RWPE2 (cell line): ENCODE data around the gene WWOX.

Source experiments
- ATAC-seq: fragments of 200-7000 bp; cut with Tn5 transposase; 3 replicates; pipeline ENCODE4 v1.9.1; 2021; ENCODE audit warnings: low read depth
- DNase-seq: peaks from one replicate; pipeline ENCODE4 v3.0.0-alpha.2; 2020; ENCODE audit warnings: low spot score
- H3K27ac ChIP-seq: fragments of 450-650 bp; 2 replicates; pipeline ENCODE4 v1.5.1; 2017; ENCODE audit warnings: mild to moderate bottlenecking; ENCODE audit not compliant: poor library complexity, severe bottlenecking
- H3K27me3 ChIP-seq: fragments of 250-450 bp; sonication (Bioruptor Pico); 2 replicates; pipeline ENCODE4 v1.5.1; 2021; ENCODE audit warnings: mild to moderate bottlenecking, moderate library complexity; ENCODE audit not compliant: insufficient read depth, poor library complexity, severe bottlenecking
- H3K36me3 ChIP-seq: fragments of 250-450 bp; sonication (Bioruptor Pico); 2 replicates; pipeline ENCODE4 v1.5.1; 2020; ENCODE audit warnings: low read depth, mild to moderate bottlenecking, moderate library complexity
- H3K4me1 ChIP-seq: fragments of 250-450 bp; sonication (Bioruptor Pico); 2 replicates; pipeline ENCODE4 v1.5.1; 2021; ENCODE audit warnings: mild to moderate bottlenecking, moderate library complexity; ENCODE audit not compliant: insufficient read depth, poor library complexity, severe bottlenecking
- H3K4me3 ChIP-seq: fragments of 250-450 bp; sonication (Bioruptor Pico); 2 replicates; pipeline ENCODE4 v1.5.1; 2021; ENCODE audit warnings: mild to moderate bottlenecking, moderate library complexity; ENCODE audit not compliant: severe bottlenecking
- H3K9me3 ChIP-seq: fragments of 250-450 bp; sonication (Bioruptor Pico); 2 replicates; pipeline ENCODE4 v1.5.1; 2021; ENCODE audit warnings: mild to moderate bottlenecking, moderate library complexity; ENCODE audit not compliant: severe bottlenecking
- TF ChIP-seq, protein P1 (sequence below): fragments of 450-650 bp; IDR thresholded peaks from one replicate; pipeline ENCODE4 v1.5.1; 2017; ENCODE audit warnings: mild to moderate bottlenecking, moderate library complexity; ENCODE audit not compliant: poor library complexity, severe bottlenecking

The WWOX gene

GRCh38 chr16:78251115-78251514, 151.7 kb downstream of the WWOX start:
- no peaks in the 10 kb centered on the region for H3K36me3 ChIP-seq
- H3K9me3 ChIP-seq = peaks cover 2% of the 10 kb centered on the region
- no peak overlapping the region for H3K27ac ChIP-seq
- TF ChIP-seq, protein P1, sequence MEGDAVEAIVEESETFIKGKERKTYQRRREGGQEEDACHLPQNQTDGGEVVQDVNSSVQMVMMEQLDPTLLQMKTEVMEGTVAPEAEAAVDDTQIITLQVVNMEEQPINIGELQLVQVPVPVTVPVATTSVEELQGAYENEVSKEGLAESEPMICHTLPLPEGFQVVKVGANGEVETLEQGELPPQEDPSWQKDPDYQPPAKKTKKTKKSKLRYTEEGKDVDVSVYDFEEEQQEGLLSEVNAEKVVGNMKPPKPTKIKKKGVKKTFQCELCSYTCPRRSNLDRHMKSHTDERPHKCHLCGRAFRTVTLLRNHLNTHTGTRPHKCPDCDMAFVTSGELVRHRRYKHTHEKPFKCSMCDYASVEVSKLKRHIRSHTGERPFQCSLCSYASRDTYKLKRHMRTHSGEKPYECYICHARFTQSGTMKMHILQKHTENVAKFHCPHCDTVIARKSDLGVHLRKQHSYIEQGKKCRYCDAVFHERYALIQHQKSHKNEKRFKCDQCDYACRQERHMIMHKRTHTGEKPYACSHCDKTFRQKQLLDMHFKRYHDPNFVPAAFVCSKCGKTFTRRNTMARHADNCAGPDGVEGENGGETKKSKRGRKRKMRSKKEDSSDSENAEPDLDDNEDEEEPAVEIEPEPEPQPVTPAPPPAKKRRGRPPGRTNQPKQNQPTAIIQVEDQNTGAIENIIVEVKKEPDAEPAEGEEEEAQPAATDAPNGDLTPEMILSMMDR = no peak
- no peaks in the 10 kb centered on the region for H3K27me3 ChIP-seq
- ATAC-seq = no peak
- no peak for DNase-seq
- no peak overlapping the region for H3K4me3 ChIP-seq
- H3K4me1 ChIP-seq = no peaks in the 10 kb centered on the region

DNA sequence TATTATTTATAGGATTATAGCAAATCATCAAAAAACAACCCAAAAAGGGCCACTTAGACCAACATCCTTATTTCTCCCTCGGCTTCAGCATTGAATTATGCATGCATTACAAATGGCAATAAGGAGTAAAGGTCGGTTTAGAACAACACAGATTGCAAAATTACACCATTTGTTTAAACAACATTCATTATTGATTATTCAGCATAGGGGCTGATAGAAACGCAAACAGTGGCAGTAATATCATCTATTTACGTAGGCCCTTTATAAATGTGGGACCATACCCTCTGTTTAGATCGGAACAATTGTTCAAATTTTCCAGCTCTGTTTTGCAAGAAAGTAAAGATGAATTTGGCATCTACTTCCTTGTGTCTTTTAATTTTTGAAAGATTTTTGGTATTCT, 153.3 kb downstream of the WWOX start:
- DNase-seq (no peak), ATAC-seq (no peak)
- TF ChIP-seq, protein P1 = no peak

GRCh38 chr16:78254841-78255240, 155.4 kb downstream of the WWOX start:
- Histone ChIP-seq H3K4me3 (no peak overlapping the region), H3K27ac (no peak overlapping the region), H3K27me3 (no peaks in the 10 kb centered on the region), H3K4me1 (no peaks in the 10 kb centered on the region), H3K9me3 (no peaks in the 10 kb centered on the region), H3K36me3 (no peaks in the 10 kb centered on the region)
- TF ChIP-seq, protein P1 = no peak
- DNase-seq (no peak), ATAC-seq (no peak)

More for the DNA sequence above, 153.3 kb downstream of the WWOX start:
- no peaks in the 10 kb centered on the region for H3K4me1 ChIP-seq
- H3K4me3 ChIP-seq = no peak overlapping the region
- H3K9me3 ChIP-seq = peaks cover 2% of the 10 kb centered on the region
- no peaks in the 10 kb centered on the region for H3K27me3 ChIP-seq
- H3K27ac ChIP-seq = no peak overlapping the region
- no peaks in the 10 kb centered on the region for H3K36me3 ChIP-seq

- H3K4me3 ChIP-seq = no peak overlapping the region
- H3K36me3 ChIP-seq = no peaks in the 10 kb centered on the region
- no peaks in the 10 kb centered on the region for H3K4me1 ChIP-seq
- TF ChIP-seq, protein P1 = no peak
- no peak for DNase-seq
- H3K9me3 ChIP-seq = no peaks in the 10 kb centered on the region
- no peak overlapping the region for H3K27ac ChIP-seq
- ATAC-seq = no peak
- no peaks in the 10 kb centered on the region for H3K27me3 ChIP-seq
Measured at GRCh38 chr16:78256686-78257375, 157.4 kb downstream of the WWOX start.

DNA sequence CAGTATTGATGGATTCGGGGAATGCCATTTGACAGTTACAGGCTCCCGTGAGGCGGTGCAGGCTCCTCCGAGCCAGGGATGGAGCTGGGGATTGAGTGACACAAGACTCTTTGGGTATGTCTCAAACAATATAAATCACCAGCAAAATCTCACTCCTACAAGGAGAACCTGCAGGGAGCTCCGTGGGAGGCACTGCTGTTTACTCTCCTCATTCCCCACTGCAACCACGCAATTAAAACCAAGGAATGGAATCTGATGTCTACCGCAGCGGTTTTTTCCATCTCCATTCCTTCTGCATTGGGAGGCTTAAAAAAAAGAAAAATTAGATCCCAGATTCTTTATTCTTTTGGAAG, 157.9 kb downstream of the WWOX start:
- TF ChIP-seq, protein P1 = no peak
- no peak for DNase-seq
- H3K4me1 ChIP-seq = no peaks in the 10 kb centered on the region
- H3K27ac ChIP-seq = no peak overlapping the region
- H3K36me3 ChIP-seq = no peaks in the 10 kb centered on the region
- ATAC-seq = no peak
- H3K9me3 ChIP-seq = no peaks in the 10 kb centered on the region
- no peak overlapping the region for H3K4me3 ChIP-seq
- H3K27me3 ChIP-seq = no peaks in the 10 kb centered on the region
